GM12892 (cell line): ENCODE measurements around the gene FSD1.

Experiments
- POLR2A ChIP-seq: IDR thresholded peaks from 2 replicates; pipeline ENCODE4 v1.6.1; 2011; ENCODE audit warnings: low read depth, low read length, control low read depth
- POLR2AphosphoS5 ChIP-seq: IDR thresholded peaks from 2 replicates; pipeline ENCODE4 v1.6.1; 2011; ENCODE audit warnings: low read depth, low read length, control low read depth
- TAF1 ChIP-seq: IDR thresholded peaks from 2 replicates; pipeline ENCODE4 v1.6.1; 2011; ENCODE audit warnings: low read depth, mild to moderate bottlenecking, control low read depth, low read length, borderline replicate concordance

DNA sequence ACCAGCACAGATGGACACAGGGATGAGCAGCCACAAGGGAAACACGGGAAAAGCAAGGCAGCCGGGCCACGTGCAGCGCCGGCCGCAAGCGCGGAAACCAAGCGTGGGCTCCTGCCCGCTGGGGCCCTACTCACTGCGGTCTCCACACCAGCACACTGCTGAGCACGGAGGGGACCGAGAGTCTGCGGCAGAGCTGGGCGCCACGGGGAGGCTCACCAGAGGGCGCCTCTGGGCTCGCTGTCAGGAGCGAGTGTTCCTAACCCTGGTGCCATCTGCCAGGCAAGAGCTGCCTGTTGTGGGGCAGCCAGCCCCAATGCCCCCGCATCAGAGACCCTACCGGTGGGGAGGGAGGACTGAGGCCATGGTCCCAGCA lies 65.5 kb downstream of the FSD1 start:
- no peak; the same call in 1 of the 2 replicates for TF ChIP-seq POLR2A
- peak; percentile 56; the same call in 1 of the 2 replicates for TF ChIP-seq POLR2AphosphoS5
- TF ChIP-seq TAF1, result no peak
